Iris pigment epithelial cell (primary cell): ENCODE data around the gene ATP8B1.
A peak's percentile ranks its signal among the peaks of the same experiment; 100 is the strongest.

Experiments used
- DNase-seq: peaks from one replicate; pipeline ENCODE4 v3.0.0-alpha.2; 2011; ENCODE audit warnings: low read depth

The ATP8B1 gene

DNA sequence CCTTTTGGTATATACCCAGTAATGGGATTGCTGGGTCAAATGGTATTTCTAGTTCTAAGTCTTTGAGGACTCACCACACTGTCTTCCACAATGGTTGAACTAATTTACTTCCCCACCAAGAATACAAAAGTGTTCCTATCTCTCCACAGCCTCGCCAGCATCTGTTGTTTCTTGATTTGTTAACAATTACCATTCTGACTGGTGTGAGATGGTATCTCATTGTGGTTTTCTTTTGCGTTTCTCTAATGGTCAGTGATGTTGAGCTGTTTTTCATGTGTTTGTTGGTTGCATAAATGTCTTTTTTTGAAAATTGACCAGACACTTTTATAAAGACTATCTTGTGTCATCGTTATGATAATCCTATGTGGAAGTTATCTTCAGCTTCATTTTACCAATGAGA is 16.0 kb upstream of the ATP8B1 start:
- DNase-seq = no peak

DNA sequence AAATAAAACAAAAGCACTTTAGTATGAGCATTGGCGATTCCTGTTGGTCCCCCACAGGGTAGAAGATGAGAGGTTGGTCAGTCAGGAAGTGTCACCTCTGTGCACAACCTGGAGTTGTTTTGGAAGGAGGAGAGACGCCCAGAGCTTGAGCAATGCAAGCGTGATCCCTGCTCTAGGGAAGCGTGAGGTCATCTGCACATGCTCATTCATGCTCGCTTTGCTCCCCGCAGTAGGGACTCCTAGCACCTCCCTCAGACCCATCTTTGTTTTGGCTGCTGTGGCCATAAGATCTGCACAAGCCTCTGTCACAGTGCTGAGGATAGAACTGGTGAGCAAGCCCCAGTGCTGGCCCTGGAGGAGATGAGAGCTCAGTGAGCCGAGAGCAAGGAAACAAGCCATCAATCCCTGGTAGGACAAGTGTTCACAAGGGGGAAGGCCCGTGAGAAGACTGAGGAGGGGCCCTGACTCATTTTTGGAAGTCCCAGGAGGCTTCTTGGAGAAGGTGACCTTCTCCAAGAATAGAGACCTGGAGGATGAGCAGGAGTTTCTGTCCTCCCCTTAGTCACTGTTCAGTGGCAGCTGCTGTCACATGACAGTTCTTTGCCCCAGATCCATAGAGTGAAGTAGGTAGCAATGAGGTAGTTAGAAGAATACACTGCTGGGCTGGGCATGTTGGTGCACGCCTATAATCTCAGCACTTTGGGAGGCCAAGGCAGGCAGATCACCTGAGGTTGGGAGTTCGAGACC is 13.3 kb upstream of the ATP8B1 start:
- DNase-seq = no peak

DNA sequence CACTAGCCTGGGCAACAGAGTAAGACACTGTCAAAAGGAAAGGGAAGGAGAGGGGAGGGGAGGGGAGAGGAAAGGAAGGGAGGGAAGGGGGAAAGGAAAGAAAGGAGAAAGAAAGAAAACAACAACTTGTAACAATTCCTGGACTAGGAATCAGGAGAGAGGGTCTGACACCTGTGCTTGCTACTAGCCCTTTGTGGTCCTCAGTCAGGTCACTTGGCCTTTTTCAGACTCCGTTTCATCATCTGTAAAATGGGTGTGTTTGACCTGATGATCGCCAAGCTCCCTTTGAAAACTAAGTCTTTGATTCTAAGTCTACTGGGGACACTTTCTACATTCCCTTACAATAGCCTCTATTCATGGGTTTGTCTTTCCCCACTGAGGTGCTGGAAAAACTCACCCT is 11.4 kb upstream of the ATP8B1 start:
- no peak for DNase-seq

DNA sequence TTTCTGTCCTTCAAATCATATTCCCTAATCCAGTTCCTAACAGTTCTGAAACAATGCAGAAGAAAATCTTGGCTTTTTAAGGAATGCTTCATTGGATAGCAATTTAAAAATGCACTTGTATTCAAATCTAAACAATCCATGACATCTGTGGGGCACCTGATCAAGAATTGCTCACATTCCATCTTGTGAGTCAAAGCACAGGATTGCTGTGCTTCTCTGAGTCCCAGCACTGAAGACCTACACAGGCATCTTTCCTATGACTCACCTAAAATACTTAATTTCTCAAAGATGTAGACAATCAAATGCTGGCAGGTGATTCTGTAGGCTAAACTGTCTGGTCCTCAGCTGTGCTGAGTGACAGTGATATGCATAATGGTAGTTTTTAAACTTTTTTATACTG is 10.1 kb upstream of the ATP8B1 start:
- peak; percentile 98 for DNase-seq

DNA sequence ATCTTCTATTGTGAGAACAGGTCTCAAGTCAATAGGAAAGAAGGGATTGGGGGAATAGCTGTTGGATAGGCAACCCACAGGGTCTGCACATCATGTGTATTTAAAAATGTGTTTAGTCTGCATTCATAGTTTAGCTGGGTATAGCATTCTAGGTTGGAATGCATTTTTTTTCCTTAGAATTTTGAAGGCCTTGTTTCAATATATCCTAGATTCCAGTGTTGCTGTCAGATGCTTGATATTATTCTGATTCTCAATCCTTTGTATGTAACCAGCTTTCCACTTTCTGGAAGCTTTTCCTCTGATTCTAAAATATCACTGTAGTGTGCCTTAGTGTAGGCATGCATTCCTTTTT is 9.0 kb upstream of the ATP8B1 start:
- DNase-seq = no peak

DNA sequence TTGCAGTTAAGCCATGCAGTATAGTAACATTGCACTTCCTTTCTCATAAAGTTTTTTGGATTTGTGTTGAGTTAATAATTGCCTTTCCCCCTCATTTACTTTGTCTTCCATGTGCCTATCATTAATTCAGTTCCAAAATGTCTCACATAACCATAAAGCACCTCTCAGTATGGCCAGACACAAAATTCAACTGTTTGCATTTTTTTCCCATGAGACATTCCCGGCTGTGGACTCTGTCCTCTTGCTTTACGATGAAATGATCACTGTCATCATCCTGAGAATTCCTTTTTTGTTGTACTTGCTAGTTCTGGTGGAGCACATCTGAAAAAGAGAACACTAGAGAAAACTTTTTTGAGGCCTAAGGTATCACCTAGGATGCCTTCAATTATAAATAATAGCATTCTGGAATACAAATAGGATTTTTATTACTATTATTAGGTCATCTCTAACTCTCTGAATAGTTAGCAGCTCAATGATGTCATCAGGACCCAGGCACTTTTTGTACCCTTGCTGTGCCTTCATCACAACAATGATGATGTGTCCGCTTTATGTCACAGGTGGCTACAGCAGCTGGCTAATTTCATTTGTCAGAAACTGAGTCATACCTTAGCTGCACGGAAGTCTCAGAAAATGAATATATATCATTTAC is 8.5 kb upstream of the ATP8B1 start:
- DNase-seq = no peak

DNA sequence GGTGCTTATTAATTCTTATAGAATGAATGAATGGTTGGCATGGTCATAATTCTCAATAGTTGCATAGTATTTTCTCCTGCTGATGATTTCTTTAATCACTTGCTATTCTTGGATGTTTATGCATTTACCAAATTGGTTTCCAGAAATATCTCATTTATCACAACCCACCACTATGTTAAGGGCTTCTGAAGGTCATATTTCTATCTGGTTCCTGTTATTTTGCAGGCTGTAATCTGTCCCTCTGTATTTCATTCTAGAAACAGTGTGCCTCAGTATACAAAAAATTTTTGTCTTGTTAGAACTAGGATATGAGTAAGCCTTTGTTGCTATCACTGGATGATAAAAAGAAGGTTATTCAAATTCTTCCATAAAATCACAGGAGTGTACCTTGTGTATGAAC is 6.1 kb upstream of the ATP8B1 start:
- no peak for DNase-seq

DNA sequence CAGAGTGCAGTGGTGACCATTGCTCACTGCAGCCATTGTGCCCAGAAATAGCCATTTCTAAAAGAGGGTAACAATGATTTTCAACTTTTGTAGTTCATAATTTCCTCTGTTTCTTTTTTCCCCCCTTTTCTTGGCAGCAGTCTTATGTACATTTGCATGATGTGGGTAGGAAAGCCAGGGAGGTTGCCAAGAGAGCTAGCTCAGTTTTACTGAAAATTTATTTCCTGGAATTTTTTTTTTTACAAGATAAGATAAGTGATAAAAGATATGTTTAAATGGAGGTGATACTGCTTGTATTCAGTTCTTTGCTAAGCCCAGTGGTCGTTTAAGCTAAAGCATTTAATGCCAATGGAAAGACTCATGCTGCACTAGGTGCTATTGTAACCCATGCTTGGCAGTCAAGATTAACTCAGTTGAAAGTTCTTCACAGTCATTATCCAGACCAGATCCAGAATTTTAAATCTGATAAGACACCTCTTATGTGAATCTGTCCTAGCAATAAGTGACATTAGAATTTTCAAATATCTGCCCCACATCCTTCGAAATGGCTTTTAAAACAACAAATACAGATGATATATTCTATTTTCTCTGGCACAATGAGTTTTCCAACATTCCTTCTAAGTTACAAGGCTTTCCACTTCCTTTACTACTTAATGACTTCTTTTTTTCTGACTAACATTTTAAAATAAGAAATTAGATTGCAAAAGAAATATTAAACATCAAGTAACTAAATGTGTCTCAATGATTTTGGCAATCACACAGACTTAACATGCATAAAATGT is 4.4 kb upstream of the ATP8B1 start:
- peak; percentile 43 for DNase-seq

DNA sequence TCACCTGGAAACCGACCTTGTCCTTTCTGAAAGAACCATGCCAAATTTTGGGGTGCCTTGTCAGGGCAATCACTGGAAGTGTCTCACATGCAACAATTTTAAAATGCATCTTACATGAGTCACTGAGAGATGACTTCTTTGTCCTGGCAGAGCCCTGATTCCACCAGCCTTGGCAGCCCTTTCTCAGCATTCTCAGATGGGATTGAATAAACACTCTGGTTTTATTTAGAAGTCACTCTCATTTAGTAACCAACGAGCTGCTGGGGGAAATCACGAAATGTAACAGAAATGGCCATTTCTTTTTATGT is 3.8 kb upstream of the ATP8B1 start:
- peak; percentile 68 for DNase-seq

DNA sequence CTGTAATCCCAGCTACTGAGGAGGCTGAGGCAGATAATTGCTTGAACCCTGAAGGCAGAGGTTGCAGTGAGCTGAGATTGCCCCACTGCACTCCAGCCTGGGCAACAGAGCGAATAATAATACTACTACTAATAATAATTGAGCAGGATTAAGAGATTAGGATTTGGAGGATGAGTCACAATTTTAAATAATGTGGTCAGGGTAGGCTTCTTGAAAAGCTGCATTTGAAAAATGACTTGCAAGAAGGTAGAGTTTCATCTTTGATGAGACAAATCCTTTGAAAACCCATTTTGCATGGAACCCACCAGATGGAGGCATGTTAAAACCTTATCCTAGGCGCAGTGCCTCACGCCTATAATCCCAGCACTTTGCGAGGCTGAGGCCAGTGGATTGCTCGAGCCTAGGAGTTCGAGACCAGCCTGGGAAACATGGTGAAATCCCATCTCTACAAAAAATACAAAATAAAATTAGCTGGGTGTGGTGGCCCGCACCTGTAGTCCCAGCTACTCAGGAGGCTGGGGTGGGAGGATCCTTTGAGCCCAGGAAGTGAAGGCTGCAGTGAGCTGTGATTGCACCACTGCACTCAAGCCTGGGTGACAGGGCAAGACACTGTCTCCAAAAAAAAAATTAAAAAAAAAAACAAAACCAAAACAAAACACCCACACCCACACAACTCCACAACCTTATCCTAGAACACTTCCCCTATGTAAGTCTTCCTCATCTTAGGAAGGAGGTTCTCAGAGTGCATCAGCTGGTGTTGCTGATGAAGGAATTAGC is 3.3 kb upstream of the ATP8B1 start:
- no peak for DNase-seq

DNA sequence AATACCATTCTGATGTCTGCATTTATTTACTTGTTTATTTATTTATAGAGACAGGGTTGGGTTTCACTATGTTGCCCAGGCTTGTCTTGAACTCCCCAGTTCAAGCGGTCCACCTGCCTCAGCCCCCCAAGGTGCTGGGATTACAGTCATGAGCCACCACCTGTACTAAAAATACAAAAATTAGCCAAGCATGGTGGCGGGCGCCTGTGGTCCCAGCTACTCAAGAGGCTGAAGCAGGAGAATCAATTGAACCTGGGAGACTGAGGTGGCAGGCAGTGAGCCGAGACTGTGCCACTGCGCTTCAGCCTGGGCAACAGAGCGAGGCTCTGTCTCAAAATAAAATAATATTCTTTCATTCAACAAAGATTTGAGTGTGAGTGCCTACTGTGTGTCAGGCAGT is 2.0 kb upstream of the ATP8B1 start:
- DNase-seq = no peak

DNA sequence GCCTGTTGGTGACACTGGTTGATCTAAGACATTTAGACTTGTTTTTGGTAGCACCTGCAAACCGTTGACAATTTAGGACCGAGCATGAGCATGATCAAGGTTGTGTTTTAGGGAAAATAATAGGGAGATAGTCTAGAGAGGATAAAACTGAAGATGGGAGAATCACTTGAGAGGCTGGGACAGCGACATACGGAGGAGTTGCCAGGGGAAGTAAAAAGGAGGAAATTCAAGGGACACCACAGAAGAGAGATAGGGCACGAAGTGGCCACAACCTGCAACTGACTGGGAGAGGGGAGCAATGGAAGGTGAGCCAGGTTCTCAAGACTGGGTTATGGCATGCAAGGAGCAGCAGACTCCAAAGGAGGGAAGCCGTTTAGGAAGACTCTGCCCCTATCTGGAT is 1.4 kb upstream of the ATP8B1 start:
- no peak for DNase-seq

DNA sequence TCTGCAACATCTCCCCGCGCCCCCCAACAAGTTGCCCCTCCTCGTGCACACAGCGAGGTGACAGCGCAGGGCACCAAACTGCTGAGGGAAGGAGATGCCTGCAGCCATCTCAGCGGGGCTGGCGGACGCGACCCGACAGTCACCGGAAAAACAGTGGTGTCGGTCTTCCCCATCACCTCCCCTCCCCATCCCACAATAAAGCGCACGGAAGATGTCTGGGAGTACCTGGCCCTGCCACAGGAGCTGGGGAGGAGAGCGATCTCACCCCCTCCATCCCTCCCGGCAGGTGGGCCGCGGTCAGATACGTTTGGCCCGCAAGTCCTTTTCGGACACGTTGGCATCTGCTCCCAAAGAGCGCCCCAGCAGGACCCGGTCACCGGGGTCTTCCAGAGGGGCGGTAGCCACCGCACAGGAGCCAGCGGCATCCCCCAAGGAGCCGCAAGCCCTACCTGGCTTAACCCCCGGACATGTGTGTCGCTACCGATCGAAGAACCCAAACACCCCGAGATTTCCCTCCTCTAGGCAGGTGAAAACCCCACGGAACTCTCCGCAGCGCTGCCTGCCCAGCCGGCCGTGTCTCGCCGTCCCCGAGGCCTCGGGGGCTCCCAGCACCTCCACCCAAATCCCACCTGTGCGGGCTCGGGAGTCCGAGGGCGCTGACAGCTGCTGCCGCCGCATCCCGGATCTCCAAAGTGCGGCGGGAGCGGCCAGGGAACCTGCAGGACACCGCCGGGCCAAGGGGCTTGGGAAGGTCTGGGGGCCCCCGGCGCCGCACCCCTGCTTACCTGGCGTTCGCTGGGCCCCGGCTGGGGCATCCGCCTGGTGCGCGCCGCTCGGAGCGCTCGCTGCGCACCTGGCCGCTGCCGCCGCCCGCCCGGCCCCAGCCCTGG is 657 bp downstream of the ATP8B1 start:
- DNase-seq = no peak

DNA sequence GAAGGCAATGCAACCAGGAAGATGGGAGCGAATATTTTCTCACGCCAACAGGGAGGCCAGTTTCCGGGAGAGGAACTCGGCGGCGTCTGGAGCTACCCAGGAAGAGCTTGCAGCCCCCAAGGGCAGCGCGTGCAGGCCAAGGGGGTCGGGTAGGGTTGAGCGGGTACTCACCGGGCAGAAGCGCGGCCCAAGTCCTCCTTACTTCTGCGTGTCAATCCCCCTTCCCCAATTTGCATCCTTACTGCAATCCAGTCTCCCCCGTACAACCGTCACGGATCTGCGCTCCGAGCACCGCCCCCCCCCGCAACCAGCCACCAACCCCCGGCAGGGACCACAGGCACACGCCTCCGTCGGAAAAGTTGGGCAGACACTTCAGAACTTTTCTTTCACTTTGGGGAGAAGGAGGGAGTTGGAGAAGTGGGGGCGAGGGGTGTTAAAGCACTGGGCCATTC is 1.3 kb downstream of the ATP8B1 start:
- no peak for DNase-seq

DNA sequence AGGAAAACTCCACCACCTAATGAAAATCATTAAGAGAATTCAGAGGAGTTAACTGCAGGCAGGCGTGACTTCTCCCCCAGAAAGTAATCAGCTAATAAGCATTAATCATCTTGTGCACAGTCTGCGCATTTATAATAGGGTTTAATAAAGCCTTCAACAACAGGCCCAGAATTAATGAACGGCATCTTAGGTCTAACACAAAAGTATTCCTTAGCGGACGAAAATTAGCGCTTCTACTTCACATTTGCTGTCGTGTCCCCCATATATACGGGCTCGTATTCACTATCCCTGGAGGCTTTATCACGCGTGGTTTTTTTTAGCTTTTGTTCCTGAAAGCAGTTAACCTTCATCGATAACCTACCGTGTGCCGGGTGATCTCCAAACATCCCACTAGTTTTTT is 1.8 kb downstream of the ATP8B1 start:
- no peak for DNase-seq

DNA sequence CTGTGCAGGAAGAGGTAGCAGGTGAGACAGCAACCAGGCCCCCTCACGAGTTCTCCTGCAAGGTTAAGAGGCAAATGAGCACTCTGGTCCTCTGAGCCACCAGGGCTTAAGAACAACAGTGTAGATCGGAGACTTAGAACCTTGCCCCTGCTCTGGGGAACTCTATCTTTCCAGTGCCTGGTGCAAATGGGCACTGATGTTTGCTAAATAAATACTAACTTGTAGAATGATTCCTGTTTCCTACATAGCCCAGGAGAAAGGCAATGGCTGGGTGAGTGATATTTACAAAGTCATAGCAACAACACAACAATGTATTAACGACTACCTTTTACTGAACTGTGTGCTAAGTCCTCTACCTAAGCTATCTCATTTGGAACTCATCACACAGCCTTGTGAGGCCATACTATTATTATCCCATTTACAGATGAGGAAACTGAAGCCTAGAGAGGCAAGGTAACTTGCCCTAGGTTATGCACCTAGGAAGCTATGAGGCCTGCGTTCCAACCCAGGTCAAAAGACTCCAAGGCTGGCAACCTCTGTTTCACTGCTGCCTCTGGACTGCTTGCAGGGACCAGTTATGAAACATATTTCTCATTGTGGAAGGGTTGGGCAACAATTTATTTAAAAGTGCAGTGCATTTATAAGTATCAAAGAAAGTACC is 4.3 kb downstream of the ATP8B1 start:
- no peak for DNase-seq

DNA sequence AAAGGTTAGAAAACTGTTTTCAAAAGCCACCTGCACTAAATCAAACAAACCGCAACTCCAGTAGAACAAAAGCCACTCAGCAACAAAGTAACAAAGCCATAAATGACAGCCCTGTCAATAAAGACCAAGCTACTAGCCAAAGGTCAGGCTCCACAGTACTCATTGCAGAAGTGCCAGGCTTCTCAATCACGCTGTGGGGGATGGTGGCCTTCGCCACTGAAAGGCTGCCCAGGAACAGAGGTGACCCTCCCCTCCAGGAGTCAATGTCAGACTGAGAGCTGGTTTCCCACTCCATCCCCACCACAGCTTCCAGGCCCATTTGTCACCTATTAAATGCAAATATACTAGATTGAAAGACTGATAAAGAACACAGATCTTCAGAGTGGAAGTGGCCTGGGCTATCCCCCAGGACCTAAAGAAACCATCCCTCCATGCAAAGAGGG is 5.9 kb downstream of the ATP8B1 start:
- DNase-seq = no peak

DNA sequence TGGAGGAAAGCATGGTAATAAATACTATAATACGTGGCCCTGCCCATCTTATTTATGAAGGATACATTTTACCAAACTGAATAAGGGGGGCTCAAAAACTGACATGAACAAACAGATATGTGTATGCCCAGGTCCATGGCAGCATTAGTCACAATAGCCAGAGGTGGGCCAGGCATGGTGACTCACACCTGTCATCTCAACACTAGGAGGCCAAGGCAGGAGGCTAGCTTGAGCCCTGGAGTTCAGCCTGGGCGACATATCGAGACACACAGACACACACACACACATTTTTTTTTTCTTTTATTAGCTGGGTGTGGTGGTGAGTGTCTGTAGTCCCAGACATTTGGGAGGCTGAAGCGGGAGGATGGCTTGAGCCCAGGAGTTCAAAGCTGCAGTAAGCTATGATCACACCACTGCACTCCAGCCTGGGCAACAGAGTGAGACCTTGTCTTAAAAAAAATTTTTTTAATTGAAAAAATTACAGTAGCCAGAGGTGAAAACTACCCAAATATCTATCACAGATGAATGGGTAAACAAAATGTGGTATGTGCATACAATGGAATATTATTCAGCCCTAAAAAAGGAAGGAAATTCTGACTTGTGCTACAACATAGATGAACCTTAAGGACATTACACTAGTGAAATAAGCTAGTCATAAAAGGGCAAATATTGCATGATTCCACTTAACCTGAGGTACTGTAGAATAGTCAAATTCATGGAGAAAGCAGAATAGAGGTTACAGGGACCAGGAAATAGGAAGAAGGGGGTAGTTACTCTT is 8.0 kb downstream of the ATP8B1 start:
- no peak for DNase-seq

DNA sequence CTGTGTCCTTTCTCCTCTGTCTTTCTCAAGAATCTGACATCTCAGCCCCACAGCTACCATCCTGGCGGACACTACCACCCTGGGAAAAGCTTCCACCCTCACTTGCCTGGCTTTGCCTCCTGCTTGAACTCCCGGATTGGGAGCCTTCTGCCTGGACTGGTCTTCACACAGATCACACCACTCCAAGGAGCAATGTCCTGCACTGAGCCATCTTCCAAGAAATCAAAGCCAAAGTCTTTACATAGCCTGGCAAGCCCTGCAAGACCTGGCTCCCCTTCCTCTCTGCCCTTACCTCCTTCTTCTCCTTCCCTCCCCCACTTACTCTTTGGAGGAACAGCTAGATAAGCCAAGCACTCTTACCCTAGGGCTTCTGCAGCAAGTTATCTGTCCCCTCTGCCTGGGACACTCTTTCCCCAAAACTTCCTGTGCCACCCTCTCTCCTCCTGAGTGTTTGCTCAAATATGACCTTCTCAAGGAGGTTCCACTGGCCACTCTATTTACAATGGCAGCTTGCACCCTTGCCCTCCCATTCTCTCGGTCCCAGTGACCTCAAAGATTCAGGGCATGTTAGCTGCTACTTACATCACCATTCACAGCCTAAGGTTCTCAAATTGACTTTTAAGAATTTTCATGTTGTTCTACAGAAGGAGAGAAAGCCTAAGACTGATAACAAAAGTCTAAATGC is 9.7 kb downstream of the ATP8B1 start:
- no peak for DNase-seq
